Hepatocyte (in vitro differentiated cells): Measurements from ENCODE around the gene TTLL10. TPM values are rescaled to one million over a fixed set of nuclear protein-coding genes. Genes with fewer than 3 reads are reported as not detected.
"Not testable (repeated sequence)": the region's sequence is repeated elsewhere in the genome, so short reads cannot be mapped to it uniquely, and the experiment has no call there.

Source experiments
- DNase-seq: peaks from one replicate; pipeline ENCODE4 v3.0.0-alpha.2; 2016; ENCODE audit warnings: low spot score
- H2AFZ ChIP-seq: fragments of 200-600 bp; sonication (generic); 2 replicates; pipeline ENCODE4 v1.6.0; 2016; ENCODE audit warnings: antibody characterized with exemption, mild to moderate bottlenecking
- H3K27ac ChIP-seq: fragments of 200-600 bp; sonication (generic); 2 replicates; pipeline ENCODE4 v1.5.1; 2016; ENCODE audit warnings: mild to moderate bottlenecking
- H3K27me3 ChIP-seq: fragments of 200-600 bp; sonication (generic); 2 replicates; pipeline ENCODE4 v1.6.1; 2016
- H3K36me3 ChIP-seq: fragments of 200-600 bp; sonication (generic); replicated peaks from 2 replicates; pipeline ENCODE4 v1.5.1; 2016; ENCODE audit warnings: low read depth; ENCODE audit not compliant: insufficient read depth
- H3K4me1 ChIP-seq: fragments of 200-600 bp; sonication (generic); 2 replicates; pipeline ENCODE4 v1.5.1; 2016; ENCODE audit warnings: mild to moderate bottlenecking, moderate library complexity; ENCODE audit not compliant: insufficient read depth
- H3K4me2 ChIP-seq: fragments of 200-600 bp; sonication (generic); 2 replicates; pipeline ENCODE4 v1.6.0; 2016
- H3K4me3 ChIP-seq: fragments of 200-600 bp; sonication (generic); 2 replicates; pipeline ENCODE4 v1.5.1; 2016; ENCODE audit warnings: mild to moderate bottlenecking
- H3K79me2 ChIP-seq: fragments of 200-600 bp; sonication (generic); 2 replicates; pipeline ENCODE4 v1.6.0; 2017; ENCODE audit warnings: mild to moderate bottlenecking
- H3K9me2 ChIP-seq: fragments of 200-600 bp; sonication (generic); replicated peaks from 2 replicates; pipeline ENCODE4 v1.6.0; 2017; ENCODE audit warnings: mild to moderate bottlenecking; ENCODE audit not compliant: insufficient read depth
- H3K9me3 ChIP-seq: fragments of 200-600 bp; sonication (generic); 2 replicates; pipeline ENCODE4 v1.5.1; 2016; ENCODE audit warnings: low read depth, mild to moderate bottlenecking
- H4K20me1 ChIP-seq: fragments of 200-600 bp; sonication (generic); 2 replicates; pipeline ENCODE4 v1.6.0; 2016; ENCODE audit warnings: mild to moderate bottlenecking; ENCODE audit not compliant: insufficient read depth, poor library complexity, severe bottlenecking
- CTCF ChIP-seq: fragments of 200-600 bp; sonication (generic); IDR thresholded peaks from 2 replicates; pipeline ENCODE4 v1.5.1; 2016; ENCODE audit warnings: antibody characterized with exemption, mild to moderate bottlenecking; ENCODE audit not compliant: poor library complexity
- EZH2 ChIP-seq: fragments of 200-600 bp; sonication (generic); IDR thresholded peaks from 2 replicates; pipeline ENCODE4 v1.6.1; 2016; ENCODE audit warnings: antibody characterized with exemption, mild to moderate bottlenecking, borderline replicate concordance
- EZH2phosphoT487 ChIP-seq: fragments of 200-600 bp; sonication (generic); IDR thresholded peaks from one replicate; pipeline ENCODE4 v1.6.1; 2018; ENCODE audit warnings: antibody characterized with exemption, mild to moderate bottlenecking, low read depth, moderate library complexity; ENCODE audit not compliant: unreplicated experiment, severe bottlenecking
- WGBS: methylation state at CpG from one replicate; pipeline ENCODE4 v1.1.6; 2016; ENCODE audit warnings: low lambda C conversion rate; ENCODE audit errors: missing lambda C conversion rate; 5-methylcytosine and 5-hydroxymethylcytosine counted together
- polyA plus RNA-seq: library from polyadenylated mRNA; unstranded; fragments of >200 nt; fragmentation: Nextera tagmentation; extraction: Ambion mirVana; gene quantifications from 2 replicates; pipeline ENCODE4 v1.2.1, GENCODE V29; 2016
- total RNA-seq: library from RNA; depleted of rRNA; stranded (reverse); fragments of >200 nt; gene quantifications from 2 replicates; pipeline ENCODE4 v1.2.3, GENCODE V29; 2014

Gene TTLL10
- total and polyA plus RNA-seq, 2 experiments from 2014 or later, result 0.69 TPM; not detected in 1

DNA sequence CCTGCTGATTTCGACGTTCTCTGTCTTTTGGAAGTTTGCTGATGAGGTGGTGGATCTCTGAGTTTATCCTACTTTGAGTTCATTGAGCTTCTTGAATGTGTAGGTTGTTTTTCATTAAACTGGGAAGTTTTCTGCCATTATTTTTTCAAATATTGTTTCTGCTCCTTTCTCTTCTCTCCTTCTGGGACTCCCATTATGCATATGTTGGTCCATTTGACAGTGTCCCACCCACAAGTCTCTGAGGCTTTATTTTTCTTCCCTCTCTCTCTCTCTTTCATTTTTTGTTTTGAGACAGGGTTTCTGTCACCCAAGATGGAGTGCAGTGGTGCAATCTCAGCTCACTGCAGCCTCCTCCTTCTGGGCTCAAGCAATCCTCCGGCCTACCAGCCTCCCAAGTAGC, 21.0 kb downstream of the TTLL10 start:
- Histone ChIP-seq H3K4me3 (no peak overlapping the region), H2AFZ (no peak overlapping the region), H3K79me2 (no peaks in the 10 kb centered on the region), H3K9me2 (no peaks in the 10 kb centered on the region), H3K36me3 (no peaks in the 10 kb centered on the region), H3K4me1 (no peaks in the 10 kb centered on the region), H3K9me3 (no peaks in the 10 kb centered on the region), H3K4me2 (no peak overlapping the region), H4K20me1 (no peaks in the 10 kb centered on the region), H3K27me3 (no peaks in the 10 kb centered on the region), H3K27ac (no peak overlapping the region)
- 82% methylated on average over 3 of the region's 3 CpGs for WGBS
- DNase-seq, result no peak
- TF ChIP-seq CTCF, result no peak
- TF ChIP-seq EZH2phosphoT487, result no peak
- no peak for TF ChIP-seq EZH2

- not testable (repeated sequence) for H3K4me3 ChIP-seq, H3K79me2 ChIP-seq, H4K20me1 ChIP-seq, H3K27ac ChIP-seq, H3K36me3 ChIP-seq, H2AFZ ChIP-seq, H3K4me1 ChIP-seq, H3K4me2 ChIP-seq, H3K9me3 ChIP-seq, H3K27me3 ChIP-seq, H3K9me2 ChIP-seq, DNase-seq
- 85% methylated on average over 6 of the region's 6 CpGs for WGBS
Measured at GRCh38 chr1:1195726-1196125, 22.0 kb downstream of the TTLL10 start.

- Histone ChIP-seq H3K27me3 (no peaks in the 10 kb centered on the region), H3K4me1 (no peaks in the 10 kb centered on the region)
- TF ChIP-seq EZH2phosphoT487 (no peak), CTCF (no peak), EZH2 (no peak)
Measured at GRCh38 chr1:1196431-1197187, 22.9 kb downstream of the TTLL10 start.

GRCh38 chr1:1197188-1197500, 23.5 kb downstream of the TTLL10 start:
- no peak overlapping the region for H3K4me2 ChIP-seq
- H4K20me1 ChIP-seq, result no peaks in the 10 kb centered on the region
- no peaks in the 10 kb centered on the region for H3K36me3 ChIP-seq
- WGBS, result 90% methylated on average over 5 of the region's 8 CpGs
- TF ChIP-seq EZH2phosphoT487, result no peak
- TF ChIP-seq CTCF, result no peak
- no peak for TF ChIP-seq EZH2
- H3K27ac ChIP-seq, result no peak overlapping the region
- H3K9me3 ChIP-seq, result no peaks in the 10 kb centered on the region
- H3K79me2 ChIP-seq, result no peaks in the 10 kb centered on the region
- no peak overlapping the region for H2AFZ ChIP-seq
- H3K4me3 ChIP-seq, result no peak overlapping the region
- no peaks in the 10 kb centered on the region for H3K4me1 ChIP-seq
- H3K27me3 ChIP-seq, result no peaks in the 10 kb centered on the region
- no peaks in the 10 kb centered on the region for H3K9me2 ChIP-seq
- no peak for DNase-seq

More at GRCh38 chr1:1196431-1197187, 22.9 kb downstream of the TTLL10 start:
- Histone ChIP-seq H4K20me1 (no peaks in the 10 kb centered on the region), H2AFZ (no peak overlapping the region), H3K27ac (no peak overlapping the region), H3K79me2 (no peaks in the 10 kb centered on the region), H3K4me3 (no peak overlapping the region), H3K4me2 (no peak overlapping the region), H3K9me2 (no peaks in the 10 kb centered on the region), H3K9me3 (no peaks in the 10 kb centered on the region), H3K36me3 (no peaks in the 10 kb centered on the region)
- WGBS, result 89% methylated on average over 13 of the region's 13 CpGs
- no peak for DNase-seq
